MM.1S (cell line): ENCODE data around the gene NPY4R2.
"Not testable (repeated sequence)": the region's sequence is repeated elsewhere in the genome, so short reads cannot be mapped to it uniquely, and the experiment has no call there.

Experiments used
- CTCF ChIP-seq: fragments of 300-600 bp; sonication (generic); IDR thresholded peaks from 2 replicates; pipeline ENCODE4 v1.5.1; 2016; ENCODE audit warnings: antibody characterized with exemption, low read length, mixed read lengths
- EZH2 ChIP-seq: fragments of 300-600 bp; sonication (generic); optimal IDR thresholded peaks from 2 replicates; pipeline ENCODE3; 2017; ENCODE audit warnings: low read depth, mild to moderate bottlenecking, antibody characterized with exemption, low read length, mixed read lengths

GRCh38 chr10:47942351-47943019 lies 24.0 kb downstream of the NPY4R2 start:
- not testable (repeated sequence) for TF ChIP-seq CTCF, EZH2
